AG09309 (cell line): ENCODE results near the gene CTNND2.

Experiments used
- DNase-seq: peaks from one replicate; pipeline ENCODE4 v3.0.0-alpha.2; 2010; ENCODE audit warnings: low read depth
- H3K4me3 ChIP-seq: 2 replicates; pipeline ENCODE4 v1.5.1; 2011; ENCODE audit warnings: mild to moderate bottlenecking, low read depth, low read length, moderate library complexity; ENCODE audit not compliant: control insufficient read depth
- TF ChIP-seq, protein P1 (sequence below): IDR thresholded peaks from 2 replicates; pipeline ENCODE4 v1.5.1; 2011; ENCODE audit warnings: mild to moderate bottlenecking, low read depth, low read length, inconsistent platforms; ENCODE audit not compliant: insufficient read depth, control insufficient read depth; ENCODE audit errors: missing control alignments

Gene CTNND2

DNA sequence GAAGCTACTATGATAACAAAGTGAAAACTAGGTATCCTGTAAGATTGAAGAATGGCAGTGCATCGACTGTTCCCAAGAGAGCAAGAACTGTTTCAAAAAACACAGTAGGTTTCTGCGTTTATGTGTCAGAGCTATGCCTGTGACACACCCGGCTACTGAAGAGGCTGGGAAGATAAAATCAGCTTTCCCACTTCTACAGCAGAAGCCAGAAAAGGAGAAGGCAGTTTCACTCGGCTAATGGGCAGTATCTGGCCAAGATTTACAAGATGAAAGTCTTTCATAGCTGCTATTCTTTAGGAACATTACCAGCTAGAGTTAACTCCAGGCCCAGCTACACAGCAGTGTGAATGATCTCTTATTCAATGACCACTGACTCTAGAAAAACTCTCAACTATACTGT lies 195.2 kb downstream of the CTNND2 start:
- no peak overlapping the region for H3K4me3 ChIP-seq
- DNase-seq = no peak
- TF ChIP-seq, protein P1, sequence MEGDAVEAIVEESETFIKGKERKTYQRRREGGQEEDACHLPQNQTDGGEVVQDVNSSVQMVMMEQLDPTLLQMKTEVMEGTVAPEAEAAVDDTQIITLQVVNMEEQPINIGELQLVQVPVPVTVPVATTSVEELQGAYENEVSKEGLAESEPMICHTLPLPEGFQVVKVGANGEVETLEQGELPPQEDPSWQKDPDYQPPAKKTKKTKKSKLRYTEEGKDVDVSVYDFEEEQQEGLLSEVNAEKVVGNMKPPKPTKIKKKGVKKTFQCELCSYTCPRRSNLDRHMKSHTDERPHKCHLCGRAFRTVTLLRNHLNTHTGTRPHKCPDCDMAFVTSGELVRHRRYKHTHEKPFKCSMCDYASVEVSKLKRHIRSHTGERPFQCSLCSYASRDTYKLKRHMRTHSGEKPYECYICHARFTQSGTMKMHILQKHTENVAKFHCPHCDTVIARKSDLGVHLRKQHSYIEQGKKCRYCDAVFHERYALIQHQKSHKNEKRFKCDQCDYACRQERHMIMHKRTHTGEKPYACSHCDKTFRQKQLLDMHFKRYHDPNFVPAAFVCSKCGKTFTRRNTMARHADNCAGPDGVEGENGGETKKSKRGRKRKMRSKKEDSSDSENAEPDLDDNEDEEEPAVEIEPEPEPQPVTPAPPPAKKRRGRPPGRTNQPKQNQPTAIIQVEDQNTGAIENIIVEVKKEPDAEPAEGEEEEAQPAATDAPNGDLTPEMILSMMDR = no peak

DNA sequence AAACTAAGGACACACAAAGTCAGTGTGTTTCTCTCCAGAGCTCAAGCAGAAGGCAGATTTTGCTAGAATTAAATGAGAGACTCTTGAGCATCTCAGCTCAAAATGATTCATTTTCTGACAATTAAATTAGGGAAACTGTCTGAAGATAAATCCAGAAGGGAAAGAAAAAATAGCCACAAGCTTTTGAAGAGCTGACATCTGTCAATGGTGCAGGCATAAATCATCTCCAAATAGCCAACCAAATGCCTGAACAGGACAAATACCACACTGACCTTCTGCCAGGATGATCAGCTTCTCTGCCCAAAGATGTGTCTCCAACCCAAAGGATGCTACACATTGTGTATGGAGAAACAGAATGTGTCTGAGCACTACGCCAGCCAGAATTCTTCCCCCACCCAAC lies 199.3 kb downstream of the CTNND2 start:
- TF ChIP-seq, protein P1 = no peak
- DNase-seq = no peak
- no peak overlapping the region for H3K4me3 ChIP-seq

DNA sequence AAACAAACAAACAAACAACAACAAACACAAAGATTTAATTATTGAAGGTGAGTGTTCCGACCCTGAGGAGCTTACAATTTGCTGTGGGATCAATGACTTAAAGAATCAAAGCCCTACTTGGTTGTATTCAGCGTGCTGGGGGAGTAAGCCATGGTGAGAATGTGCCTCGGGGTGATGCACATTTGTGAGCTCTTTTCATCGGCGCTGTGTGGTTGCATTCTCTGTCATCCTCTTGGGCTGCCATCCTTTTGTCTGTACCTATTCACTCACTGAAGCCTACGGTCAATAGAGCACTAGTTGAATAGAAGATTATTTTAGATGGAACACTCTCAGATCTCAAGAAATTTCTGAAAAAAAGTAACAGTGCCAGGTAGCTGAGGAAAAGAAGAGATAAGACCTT lies 203.9 kb downstream of the CTNND2 start:
- H3K4me3 ChIP-seq = no peak overlapping the region
- TF ChIP-seq, protein P1 = no peak
- DNase-seq = no peak

DNA sequence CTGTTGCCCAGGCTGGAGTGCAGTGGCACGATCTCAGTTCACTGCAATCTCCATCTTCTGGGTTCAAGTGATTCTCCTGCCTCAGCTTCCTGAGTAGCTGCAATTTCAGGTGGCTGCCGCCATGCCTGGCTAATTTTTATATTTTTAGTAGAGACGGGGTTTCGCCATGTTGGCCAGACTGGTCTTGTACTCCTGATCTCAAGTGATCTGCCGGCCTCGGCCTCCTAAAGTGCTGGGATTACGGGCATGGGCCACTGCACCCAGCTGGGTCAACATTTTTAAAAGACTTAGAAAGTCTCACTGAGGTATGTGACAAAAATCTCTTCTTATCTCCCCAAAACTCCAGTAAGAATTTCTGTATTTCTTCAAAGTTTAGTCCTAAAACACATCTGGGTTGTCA lies 211.6 kb downstream of the CTNND2 start:
- DNase-seq = no peak
- TF ChIP-seq, protein P1 = no peak
- no peak overlapping the region for H3K4me3 ChIP-seq

DNA sequence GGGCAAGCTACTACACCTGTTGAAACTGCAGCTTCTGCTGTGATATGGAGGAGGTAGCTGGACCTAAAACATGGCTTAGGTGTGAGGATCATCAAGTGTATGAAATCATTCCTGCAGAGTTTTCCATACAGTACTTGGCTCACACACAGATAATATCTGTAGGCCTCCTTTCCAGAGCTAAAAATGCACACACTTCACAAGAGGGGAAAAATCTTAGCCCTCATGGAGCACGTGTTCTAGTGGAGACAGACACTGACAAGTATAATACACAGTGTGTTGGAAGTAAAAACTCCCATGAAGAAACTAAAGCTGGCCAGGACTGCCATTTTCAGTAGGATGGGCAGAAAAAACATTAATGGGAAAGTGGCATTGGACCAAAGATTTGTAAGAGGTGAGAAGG lies 216.7 kb downstream of the CTNND2 start:
- no peak overlapping the region for H3K4me3 ChIP-seq
- DNase-seq = no peak
- TF ChIP-seq, protein P1 = no peak

DNA sequence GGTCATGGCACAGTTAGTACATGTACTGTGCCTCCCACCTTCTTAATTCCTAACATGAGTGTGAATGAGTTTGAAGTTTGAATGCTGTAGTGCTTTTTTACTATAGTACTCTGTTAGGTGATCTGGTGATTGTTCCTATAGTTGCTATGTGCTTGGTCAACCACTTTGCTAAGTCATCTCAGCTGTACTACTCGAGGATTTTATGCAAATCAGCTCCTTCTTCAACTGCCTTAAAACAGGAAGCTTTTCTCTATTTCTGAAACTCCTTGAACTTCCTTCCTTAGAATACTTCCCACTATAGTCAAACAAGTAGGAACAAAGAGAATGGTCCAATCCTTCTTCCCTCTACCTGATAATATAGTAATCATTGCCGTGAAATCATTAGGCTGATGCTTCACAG lies 219.6 kb downstream of the CTNND2 start:
- TF ChIP-seq, protein P1 = no peak
- no peak for DNase-seq
- H3K4me3 ChIP-seq = no peak overlapping the region

DNA sequence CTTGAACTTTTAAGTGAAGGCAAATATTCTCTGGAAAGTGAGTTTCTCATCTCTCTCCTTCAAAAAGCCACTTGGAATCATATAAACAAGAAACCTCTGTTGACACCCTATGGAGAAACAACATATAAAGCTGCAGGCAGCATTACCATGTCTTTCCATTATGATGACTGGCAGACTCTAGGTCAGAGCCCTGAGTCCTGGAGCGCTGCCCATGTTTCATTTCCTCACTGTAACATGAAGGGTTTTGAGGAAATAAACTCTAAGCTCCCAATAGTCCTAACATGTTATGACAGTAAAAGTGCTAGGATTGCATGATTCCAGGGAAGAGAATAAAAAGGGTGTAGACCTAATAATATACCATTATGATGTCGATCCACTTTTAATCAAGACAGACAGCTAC lies 220.6 kb downstream of the CTNND2 start:
- TF ChIP-seq, protein P1 = no peak
- no peak for DNase-seq
- no peak overlapping the region for H3K4me3 ChIP-seq
